Occipital lobe (tissue), 2 donors: ENCODE measurements around the gene IL36RN. TPM values are rescaled to one million over a fixed set of nuclear protein-coding genes. Genes with fewer than 3 reads are reported as not detected.

ENCODE experiments used
- DNase-seq: peaks from one replicate; lab custom pipeline; 2025; lab: John Stamatoyannopoulos, UW
- total RNA-seq: library from RNA; depleted of rRNA; stranded (reverse); fragments of >200 nt; gene quantifications from one replicate; pipeline ENCODE4 v1.2.3, GENCODE V29; 2014

IL36RN gene
- total RNA-seq, 1 donor from 2014 or later: not detected

DNA sequence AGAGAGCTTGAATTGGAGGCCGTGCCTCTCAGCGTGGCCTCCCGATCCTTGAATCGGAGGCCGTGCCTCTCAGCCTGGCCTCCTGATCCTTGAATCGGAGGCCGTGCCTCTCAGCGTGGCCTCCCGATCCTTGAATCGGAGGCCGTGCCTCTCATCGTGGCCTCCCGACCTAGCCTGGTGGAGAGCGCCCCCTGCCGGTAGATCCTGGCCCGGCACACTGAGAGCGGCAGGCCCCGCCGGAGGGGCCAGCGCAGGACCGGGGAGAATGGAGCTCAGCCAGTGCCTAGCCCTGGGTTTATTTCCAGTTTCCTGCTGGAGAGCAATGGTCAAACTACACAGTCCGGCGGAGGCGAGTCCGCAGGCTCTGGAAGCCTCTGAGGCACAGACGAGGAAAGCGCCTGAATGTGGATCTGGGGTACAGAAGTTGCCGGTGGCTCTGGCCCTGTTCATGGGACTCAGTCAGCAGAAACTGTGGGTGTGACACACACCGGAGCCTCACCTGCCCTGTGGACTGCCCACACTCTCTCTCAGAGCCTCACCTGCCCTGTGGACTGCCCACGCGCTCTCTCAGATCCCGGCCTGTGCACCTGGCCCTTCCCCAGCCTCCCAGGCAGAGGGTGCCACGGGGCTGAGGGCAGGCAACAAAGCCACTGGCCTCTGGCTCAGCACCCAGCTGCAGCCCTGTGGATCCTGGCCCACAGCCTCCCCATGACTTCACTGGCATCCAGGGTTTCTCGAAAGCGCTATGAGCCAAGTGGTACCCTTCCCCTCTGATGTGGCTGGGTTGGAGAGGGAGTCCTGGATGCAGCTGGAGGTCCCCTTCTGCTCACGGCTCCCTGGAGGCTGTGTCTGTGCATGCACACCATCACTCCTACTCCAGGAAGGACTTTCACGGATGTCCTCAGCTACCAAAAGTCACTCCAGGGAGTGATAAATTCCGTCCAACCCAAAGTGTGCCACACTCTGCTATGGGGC lies 7.8 kb upstream of the IL36RN start:
- DNase-seq: no peak

DNA sequence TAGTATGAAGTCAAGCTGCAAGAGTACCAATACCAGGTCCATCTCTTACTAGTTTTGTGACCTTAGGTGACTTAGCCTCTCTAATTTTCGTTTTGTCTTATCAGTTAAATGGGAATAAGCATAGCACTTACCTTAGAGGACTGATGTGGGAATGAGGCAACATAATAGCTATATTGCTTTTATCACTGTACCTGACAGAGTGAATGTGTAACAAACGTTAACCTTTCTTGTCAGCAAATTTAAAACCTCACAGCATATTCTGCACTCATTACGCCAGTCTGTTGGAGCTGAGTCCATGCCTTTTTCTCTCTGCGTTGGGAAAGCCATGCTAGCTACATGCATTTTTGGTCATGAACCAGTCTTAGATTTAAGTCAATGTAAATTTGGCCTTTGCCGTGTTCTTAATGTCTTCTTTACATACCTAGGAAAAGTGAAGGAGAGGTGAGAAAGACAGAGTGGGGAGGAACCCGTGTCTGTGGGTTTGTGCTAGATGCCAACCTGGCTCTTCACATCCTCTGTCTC lies 6.5 kb upstream of the IL36RN start, which contains the start of gene IL36B:
Gene IL36B (minus strand): TSS at position 472 of the 522 bp plus-strand sequence.
- DNase-seq: no peak

DNA sequence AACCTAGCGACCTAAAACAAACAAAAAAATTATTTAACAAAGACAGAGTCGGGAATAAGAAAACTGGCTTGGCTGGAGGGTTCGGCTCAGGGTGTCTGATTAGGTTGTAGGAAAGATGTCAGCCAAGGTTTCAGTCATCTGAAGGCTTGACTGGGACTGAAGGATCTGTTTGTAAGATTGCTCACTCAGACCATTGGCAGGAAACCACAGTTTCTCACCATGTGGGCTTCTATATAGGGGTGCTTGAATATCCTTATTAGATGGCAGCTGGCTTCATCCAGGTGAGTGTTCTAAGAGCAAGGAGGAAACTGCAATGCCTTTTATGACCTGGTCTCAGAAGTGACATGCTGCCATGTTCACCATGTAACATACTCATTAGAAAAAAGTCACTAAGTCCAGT lies 5.3 kb upstream of the IL36RN start:
- DNase-seq: no peak

DNA sequence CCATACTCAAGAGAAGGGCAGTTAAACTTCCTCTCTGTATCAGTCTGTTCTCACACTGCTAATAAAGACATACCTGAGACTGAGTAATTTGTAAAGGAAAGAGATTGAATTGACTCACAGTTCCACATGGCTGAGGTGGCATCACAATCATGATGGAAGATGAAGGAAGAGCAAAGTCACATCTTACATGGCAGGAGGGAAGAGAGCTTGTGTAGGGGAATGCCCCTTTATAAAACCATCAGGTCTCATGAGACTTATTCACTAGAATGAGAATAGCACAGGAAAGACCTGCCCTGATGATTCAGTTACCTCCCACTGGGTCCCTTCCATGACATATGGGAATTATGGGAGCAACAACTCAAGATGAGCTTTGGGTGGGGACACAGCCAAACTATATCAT lies 4.9 kb upstream of the IL36RN start:
- no peak for DNase-seq

DNA sequence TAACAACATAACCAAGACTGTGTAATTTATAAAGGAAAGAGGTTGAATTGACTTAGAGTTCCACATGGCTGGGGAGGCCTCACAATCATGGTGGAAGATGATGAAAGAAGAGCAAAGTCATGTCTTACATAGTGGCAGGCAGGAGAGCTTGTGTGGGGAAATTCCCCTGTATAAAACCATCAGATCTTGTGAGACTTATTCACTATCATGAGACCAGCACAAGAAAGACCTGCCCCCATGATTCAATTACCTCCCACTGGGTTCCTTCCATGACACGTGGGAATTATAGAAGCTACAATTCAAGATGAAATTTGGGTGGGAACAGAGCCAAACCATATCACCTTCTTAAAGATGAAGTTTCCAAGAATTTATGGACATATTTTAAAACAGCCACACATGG lies 2.5 kb upstream of the IL36RN start:
- DNase-seq: no peak

DNA sequence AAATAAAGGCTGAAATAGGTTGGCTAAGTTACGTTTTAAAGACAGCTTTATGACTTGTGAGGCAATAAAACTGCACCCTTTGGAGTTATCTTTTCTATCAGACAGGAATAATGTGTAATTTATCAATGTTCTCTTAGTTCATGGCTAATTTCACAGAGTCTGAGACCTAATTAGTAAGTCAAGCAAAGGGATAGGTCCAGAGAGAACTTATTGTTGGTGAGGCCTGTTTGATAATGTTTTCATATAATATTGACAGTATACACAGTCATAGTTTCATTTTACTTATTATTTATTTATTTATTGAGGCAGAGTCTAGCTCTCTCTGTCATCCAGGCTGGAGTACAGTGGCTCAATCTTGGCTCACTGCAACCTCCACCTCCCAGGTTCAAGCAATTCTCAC lies 1.9 kb upstream of the IL36RN start:
- no peak for DNase-seq

DNA sequence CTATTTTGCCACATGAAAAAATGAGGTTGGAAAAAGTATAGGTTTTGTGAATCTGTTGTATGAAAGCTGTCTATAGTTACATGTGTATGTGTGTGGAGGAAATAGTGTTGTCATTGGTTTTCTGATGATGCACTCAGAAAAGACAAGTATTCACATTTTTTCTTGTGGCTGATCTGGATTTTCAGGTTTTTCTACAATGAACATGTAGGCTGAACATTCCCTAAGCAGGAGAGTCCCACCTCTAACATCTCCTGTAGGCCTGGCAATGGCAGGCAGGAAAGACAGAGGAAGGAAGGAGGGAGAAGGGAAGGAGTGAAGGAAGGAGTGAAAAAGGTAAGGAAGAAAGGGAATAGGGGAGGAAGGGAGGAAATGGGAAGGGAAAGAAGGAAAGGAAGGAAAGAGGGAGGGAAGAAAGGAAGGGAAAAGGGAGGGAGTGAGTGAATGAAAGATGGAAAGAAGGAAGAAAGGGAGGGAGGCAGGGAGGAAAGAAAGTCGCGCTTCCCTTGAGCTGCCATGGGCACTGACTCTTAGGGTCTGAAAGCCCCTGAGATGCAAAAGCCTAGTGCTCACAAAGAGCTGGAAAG lies 495 bp upstream of the IL36RN start:
- no peak for DNase-seq

DNA sequence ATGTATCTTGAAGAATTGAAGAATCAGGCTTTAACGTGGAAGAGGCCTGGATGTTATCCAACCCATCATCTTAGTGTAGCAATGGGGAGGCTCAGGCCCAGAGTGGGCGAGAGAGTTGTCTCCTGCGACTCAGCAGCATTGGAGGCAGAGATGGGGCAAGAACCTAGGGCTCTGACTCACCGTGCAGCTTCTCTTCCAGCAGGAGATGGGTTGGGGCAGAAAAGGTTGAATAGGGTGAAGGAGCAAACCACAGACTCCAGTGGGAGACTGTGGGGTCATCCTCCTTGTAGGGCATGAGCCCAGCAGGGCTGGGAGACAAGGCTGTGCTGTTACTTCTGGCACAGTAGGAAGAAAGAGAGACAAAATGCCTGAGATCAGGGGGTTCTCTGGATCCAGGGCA lies 1.4 kb downstream of the IL36RN start:
- no peak for DNase-seq

DNA sequence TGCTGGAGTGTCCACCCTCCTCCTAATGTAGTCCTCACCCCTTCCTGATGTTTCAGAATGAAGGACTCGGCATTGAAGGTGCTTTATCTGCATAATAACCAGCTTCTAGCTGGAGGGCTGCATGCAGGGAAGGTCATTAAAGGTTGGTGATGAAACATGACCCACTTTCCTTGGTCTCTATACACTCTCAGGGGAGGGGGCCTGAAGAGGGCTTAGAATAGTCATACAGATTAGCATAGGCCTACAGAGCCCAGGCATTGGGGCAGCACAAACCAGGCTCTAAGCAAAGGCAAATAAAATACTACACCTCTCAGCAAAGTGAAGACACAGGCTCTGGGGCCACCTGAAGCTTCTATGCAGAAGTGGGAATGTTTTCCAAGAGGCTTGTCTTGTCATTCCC lies 1.8 kb downstream of the IL36RN start:
- DNase-seq: no peak

DNA sequence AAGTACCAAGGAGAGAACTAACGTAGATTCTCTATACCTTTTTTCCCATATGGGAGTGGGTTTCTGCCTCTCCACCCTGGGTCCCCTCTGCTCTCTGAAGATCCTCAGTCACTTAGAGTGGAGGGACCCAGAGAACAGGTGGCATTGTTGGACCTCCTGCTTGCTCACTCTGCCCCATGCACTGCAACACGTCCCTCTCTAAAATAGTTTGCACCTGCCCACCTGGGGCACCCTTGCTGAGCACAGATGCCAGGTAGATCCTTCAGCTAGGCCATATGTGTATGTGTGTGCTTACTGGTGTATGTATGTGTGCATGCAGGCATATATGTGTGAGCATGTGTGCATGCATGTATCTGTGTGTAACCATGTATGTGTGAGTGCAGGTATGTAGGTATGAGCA lies 2.2 kb downstream of the IL36RN start:
- DNase-seq: no peak

DNA sequence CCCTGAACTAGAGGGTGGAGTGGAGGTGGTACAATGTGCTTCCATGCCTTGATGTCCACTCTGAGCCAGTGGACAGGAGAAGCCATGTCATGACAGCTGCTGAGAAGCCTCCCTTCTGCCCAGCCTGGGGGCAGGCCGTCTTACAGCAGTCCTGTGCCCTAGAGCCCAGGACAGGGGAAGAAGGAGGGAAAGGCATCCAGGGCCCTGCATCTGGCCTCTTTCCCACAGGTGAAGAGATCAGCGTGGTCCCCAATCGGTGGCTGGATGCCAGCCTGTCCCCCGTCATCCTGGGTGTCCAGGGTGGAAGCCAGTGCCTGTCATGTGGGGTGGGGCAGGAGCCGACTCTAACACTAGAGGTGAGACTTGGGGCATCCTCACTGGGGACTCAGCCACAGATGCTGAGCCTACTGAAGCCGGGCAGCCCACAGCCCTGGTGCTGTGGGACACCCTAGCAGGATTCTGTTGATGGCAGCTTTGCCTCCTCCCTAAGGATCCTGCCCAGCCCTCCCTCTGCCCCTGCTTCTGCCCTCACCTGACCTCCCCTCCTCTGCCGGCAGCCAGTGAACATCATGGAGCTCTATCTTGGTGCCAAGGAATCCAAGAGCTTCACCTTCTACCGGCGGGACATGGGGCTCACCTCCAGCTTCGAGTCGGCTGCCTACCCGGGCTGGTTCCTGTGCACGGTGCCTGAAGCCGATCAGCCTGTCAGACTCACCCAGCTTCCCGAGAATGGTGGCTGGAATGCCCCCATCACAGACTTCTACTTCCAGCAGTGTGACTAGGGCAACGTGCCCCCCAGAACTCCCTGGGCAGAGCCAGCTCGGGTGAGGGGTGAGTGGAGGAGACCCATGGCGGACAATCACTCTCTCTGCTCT lies 3.1 kb downstream of the IL36RN start:
- no peak for DNase-seq

DNA sequence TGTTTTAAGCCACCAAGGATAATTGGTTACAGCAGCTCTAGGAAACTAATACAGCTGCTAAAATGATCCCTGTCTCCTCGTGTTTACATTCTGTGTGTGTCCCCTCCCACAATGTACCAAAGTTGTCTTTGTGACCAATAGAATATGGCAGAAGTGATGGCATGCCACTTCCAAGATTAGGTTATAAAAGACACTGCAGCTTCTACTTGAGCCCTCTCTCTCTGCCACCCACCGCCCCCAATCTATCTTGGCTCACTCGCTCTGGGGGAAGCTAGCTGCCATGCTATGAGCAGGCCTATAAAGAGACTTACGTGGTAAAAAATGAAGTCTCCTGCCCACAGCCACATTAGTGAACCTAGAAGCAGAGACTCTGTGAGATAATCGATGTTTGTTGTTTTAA lies 5.3 kb downstream of the IL36RN start:
- no peak for DNase-seq

DNA sequence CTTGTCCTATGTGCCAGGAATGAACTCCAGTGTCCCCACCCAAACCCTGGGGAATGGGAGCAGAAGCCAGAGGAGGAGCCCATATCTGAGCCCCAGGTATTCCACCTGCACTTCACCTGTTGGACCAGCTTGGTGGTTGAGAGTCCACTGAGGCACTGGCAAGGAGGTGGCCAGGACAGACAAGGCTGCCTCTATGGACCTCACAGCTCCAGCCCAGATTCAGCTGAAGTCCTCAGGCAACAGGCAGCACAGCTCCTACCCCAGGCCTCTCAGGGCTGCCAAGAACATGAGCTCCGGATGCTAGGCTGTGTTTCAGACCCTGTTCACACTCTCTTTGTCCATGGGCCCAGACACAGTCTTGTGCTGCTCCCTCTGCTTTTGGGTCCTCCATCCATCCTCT lies 5.9 kb downstream of the IL36RN start:
- DNase-seq: no peak

DNA sequence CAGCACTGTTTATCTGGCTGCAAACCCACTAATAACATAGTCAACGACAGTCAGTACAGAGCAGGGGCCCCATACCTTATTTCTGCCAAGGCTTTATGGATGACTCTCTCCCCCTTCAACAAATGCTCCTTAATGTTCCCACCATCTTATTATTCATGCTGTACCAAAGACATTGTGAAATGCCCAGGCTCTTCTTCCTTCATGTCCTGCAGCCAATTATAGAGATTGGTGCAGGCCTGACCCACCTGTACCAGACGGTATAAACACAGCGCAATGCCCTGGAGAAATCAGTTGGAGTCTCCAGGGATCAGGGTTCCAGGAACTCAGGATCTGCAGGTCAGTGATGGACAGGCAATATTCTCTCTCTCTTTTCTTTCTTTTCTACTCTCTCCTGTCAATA lies 8.7 kb downstream of the IL36RN start, which contains the start of gene IL1F10:
Gene IL1F10 (plus strand): TSS at position 290 of the 400 bp plus-strand sequence. CDS start 4,769 bp downstream, outside the sequence.
- no peak for DNase-seq

DNA sequence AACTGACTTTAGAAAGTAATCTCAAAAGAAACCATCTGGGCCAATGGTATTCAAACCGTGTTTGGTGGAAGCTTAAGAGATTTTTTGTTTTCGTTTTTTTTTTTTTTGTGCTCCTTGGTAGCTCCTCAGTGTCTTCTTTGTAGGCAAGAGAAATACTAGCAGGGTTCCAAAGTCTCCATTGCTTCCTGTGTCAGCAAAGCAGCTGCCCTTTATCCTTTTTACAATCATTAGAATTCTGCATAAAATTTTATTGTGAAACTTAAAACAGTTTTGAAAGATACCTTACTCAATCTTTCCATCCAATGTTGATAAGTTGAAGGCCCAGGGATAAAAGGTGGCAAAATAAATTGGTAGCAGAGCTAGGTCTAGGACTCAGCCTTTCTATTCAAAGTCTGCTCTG lies 9.3 kb downstream of the IL36RN start:
- no peak for DNase-seq

DNA sequence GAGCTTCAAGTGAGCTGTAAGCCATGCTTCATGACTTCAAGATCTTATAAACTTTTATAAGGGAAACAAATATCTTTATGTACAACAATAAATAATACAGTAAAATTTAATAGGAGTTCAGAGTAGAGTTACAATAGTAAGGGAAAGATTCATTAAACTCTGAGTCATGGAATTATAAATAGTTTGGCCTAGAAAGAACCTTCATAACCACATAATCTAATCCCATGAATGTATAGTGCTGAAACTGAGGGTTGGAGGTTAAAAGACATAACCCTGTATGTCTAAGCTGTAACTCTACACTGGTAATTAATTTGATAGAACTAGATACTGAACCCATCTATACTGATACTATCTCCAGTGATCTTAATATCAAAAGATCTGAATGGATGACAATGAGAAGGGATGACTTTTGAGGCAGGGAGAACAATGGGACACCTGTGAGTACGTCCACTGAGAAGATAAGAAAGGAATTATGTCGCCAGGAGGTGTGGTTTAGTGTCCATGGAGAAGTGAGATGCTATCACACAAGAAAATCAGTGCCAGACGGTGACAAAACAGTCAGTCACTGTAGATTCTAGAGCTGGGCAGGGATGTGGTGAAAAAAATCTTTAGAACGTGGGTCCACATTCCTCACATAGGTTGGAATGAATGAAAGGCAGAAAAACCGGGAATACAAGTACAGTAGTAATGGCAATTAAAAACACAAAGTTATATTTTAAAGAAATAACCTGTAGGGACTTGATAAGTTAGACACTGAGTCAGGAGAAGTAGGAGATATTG lies 9.9 kb downstream of the IL36RN start:
- no peak for DNase-seq

DNA sequence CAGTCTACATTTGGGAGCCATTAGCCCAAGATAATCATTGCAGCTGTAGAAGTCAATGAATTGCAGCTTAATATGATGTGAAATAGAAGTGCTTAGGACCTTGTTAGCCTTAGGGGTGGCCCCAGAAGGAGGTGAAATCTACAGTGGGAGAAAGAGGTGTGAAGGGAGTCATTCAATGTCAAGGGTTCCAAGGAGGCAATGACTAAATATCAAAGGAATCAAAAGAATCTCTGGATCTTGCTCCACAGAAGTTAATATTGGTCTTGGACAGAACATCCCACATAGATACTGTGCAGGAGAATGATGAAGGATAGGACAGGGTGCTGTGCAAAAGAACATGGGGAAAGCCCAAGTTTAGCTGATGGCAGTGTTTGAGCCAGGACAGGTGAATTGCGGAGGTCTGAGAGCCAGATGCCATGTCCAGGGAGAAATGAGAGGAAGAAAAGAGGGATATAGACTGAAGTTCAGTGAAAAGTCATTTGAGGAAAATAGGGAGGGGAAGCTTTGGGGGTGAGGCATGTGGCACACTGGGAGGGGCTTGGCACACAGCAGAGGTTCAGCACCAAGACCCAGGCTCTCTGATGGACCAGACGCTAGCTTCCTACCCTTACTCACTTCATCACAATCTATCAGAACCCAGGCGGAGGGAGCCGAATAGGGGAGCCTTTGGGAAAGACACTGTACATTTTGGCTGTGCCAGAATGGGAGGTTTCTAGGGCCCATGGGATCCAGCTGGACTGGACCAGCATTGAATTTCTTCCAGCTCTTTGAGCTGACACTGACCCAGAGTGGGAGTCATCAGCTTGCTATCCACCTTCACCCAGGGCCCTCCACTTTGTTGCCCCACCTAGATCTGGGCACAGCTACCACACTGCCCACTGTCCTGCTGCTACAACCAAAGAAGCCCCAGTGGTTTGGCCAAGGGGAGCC lies 10.9 kb downstream of the IL36RN start:
- DNase-seq: no peak

DNA sequence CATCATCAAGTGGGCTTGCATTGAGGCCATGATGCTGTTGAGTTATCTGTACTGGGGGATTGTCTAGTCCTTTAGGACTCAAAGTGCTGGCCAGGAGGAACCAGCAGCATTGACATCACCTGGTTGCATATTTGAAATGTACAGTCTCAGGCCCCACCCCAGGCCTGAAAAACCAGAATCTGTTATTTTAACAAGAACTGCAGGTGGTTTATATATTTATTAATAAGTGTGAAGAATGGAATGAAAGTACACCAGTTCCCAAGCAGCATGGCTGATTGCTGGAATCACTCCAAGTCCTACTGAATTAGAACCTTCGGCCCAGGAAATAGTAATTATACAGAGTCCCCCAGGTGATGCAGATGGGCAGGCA lies 11.6 kb downstream of the IL36RN start:
- DNase-seq: no peak

DNA sequence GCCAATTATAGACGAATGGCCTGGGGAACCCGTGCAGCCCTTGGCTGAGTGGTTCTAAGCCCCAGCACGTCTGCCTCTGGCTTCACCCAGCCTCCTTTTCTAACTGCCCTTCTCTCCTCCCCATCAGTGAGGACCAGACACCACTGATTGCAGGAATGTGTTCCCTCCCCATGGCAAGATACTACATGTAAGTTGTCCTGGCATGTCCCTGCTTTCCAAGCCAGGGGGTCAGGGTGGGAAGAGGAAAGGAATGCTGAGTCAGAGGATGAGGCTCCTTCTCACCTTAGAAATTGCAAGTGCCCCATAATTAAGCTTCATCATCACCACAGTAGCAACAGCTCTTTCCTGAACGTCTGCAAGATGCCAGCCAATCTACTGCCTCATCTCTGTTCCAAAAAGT lies 13.6 kb downstream of the IL36RN start:
- DNase-seq: no peak
